GM21529 (cell line): ENCODE data around the gene TRIM50.
"Not testable (repeated sequence)": the region's sequence is repeated elsewhere in the genome, so short reads cannot be mapped to it uniquely, and the experiment has no call there.

Experiments used
- ATAC-seq: cut with Tn5 transposase; IDR thresholded peaks from one replicate; pipeline ENCODE4 v1.9.1; 2021; ENCODE audit not compliant: unreplicated experiment

Gene TRIM50

GRCh38 chr7:73316521-73316920 is 11.4 kb downstream of the TRIM50 start:
- ATAC-seq: no peak

- no peak for ATAC-seq
Observed at GRCh38 chr7:73314271-73314670, 13.6 kb downstream of the TRIM50 start.

- ATAC-seq: no peak
Observed at GRCh38 chr7:73313521-73313906, 14.4 kb downstream of the TRIM50 start.

GRCh38 chr7:73312831-73313520 is 14.9 kb downstream of the TRIM50 start:
- ATAC-seq: no peak

- not testable (repeated sequence) for ATAC-seq
Observed at GRCh38 chr7:73311421-73311820, 16.5 kb downstream of the TRIM50 start.

- peak; percentile 86 for ATAC-seq
Observed at GRCh38 chr7:73308665-73309214, 19.1 kb downstream of the TRIM50 start, which contains the start of gene NSUN5. Gene NSUN5, minus strand, starts transcription at chr7:73308826. Its CDS starts 36 bp downstream, at chr7:73308790.

- ATAC-seq: peak; percentile 35
Observed at GRCh38 chr7:73308074-73308664, 19.7 kb downstream of the TRIM50 start.

- ATAC-seq: no peak
Observed at GRCh38 chr7:73307436-73307835, 20.4 kb downstream of the TRIM50 start.

- not testable (repeated sequence) for ATAC-seq
Observed at GRCh38 chr7:73304612-73305387, 23.1 kb downstream of the TRIM50 start.

GRCh38 chr7:73304071-73304470 is 23.8 kb downstream of the TRIM50 start:
- ATAC-seq: no peak

GRCh38 chr7:73303546-73303945 is 24.3 kb downstream of the TRIM50 start:
- no peak for ATAC-seq

- not testable (repeated sequence) for ATAC-seq
Observed at GRCh38 chr7:73302846-73303245, 25.0 kb downstream of the TRIM50 start.

- ATAC-seq: not testable (repeated sequence)
Observed at GRCh38 chr7:73301108-73301507, 26.8 kb downstream of the TRIM50 start.

GRCh38 chr7:73299812-73300211 is 28.1 kb downstream of the TRIM50 start:
- ATAC-seq: not testable (repeated sequence)

- ATAC-seq: not testable (repeated sequence)
Observed at GRCh38 chr7:73297706-73298105, 30.2 kb downstream of the TRIM50 start.

- not testable (repeated sequence) for ATAC-seq
Observed at GRCh38 chr7:73297235-73297634, 30.6 kb downstream of the TRIM50 start.

- ATAC-seq: not testable (repeated sequence)
Observed at GRCh38 chr7:73277210-73277609, 50.7 kb downstream of the TRIM50 start.

GRCh38 chr7:73267813-73268212 is 60.1 kb downstream of the TRIM50 start:
- ATAC-seq: not testable (repeated sequence)

- ATAC-seq: peak; percentile 83
Observed at GRCh38 chr7:73266719-73267368, 61.0 kb downstream of the TRIM50 start.
